PC-3 (cell line): Measurements from ENCODE around the gene YKT6.

Experiments used
- EZH2 ChIP-seq: fragments of 300-600 bp; sonication (generic); IDR thresholded peaks from one replicate; pipeline ENCODE4 v1.6.1; 2017; ENCODE audit warnings: antibody characterized with exemption, mild to moderate bottlenecking, low read length; ENCODE audit not compliant: unreplicated experiment
- TF ChIP-seq, protein P1 (sequence below): fragments of 300-600 bp; sonication (generic); conservative IDR thresholded peaks from 2 replicates; pipeline ENCODE4 v1.5.1; 2017; ENCODE audit warnings: antibody characterized with exemption, low read depth, mild to moderate bottlenecking, low read length

DNA sequence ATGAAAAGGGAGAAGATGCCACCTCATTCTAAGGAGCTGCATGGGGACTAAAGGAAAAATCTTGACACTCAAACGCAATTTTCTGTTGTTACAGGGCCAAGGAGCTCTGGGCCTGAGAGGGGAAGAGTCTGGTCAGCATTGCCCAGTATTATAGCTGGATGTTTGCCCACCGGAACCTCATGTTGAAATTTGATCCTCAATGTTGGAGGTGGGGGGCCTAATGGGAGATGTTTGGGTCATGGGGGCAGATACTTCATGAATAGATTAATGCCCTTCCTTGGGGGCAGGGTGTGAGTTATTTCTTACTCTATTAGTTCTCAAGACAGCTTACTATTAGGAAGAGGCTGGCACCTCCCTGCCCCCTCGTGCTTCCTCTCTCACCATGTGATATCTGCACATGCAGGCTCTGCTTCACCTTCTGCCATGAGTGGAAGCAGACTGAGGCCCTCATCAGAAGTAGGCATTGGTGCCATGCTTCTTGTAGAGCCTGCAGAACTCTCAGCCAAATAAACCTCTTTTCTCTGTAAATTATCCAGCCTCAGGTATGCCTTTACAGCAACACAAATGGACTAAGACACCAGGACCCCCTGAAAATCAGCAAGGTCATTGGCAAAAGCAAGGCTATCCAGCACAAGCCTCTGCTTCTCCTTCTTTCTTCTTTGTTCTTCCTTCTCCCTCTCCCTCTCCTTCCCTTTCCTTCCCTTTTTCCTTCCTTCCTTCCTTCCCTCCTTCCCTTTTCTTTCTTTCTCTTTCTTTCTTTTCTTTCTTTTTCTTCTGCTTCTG lies 26.7 kb upstream of the YKT6 start:
- no peak for TF ChIP-seq EZH2
- TF ChIP-seq, protein P1, sequence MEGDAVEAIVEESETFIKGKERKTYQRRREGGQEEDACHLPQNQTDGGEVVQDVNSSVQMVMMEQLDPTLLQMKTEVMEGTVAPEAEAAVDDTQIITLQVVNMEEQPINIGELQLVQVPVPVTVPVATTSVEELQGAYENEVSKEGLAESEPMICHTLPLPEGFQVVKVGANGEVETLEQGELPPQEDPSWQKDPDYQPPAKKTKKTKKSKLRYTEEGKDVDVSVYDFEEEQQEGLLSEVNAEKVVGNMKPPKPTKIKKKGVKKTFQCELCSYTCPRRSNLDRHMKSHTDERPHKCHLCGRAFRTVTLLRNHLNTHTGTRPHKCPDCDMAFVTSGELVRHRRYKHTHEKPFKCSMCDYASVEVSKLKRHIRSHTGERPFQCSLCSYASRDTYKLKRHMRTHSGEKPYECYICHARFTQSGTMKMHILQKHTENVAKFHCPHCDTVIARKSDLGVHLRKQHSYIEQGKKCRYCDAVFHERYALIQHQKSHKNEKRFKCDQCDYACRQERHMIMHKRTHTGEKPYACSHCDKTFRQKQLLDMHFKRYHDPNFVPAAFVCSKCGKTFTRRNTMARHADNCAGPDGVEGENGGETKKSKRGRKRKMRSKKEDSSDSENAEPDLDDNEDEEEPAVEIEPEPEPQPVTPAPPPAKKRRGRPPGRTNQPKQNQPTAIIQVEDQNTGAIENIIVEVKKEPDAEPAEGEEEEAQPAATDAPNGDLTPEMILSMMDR, result no peak
